Upper lobe of left lung (tissue), 4 donors: ENCODE measurements around the gene METTL4.

Experiments used
- CTCF ChIP-seq, 6 experiments: fragments of 450-650 bp in 4 of 6; fragments of 200-600 bp in 2 of 6; sonication (generic) in 2 of 6; IDR thresholded peaks; one replicate each; pipeline ENCODE4 v1.5.1; 2016 to 2019; ENCODE audit warnings: antibody characterized with exemption in 6 of 6
- EP300 ChIP-seq, 4 donors: sonication (generic); formaldehyde crosslinking; IDR thresholded peaks; one replicate each; pipeline ENCODE4 v1.5.1; 2017; ENCODE audit warnings: antibody characterized with exemption in 4 of 4, control low read depth in 2 of 4

DNA sequence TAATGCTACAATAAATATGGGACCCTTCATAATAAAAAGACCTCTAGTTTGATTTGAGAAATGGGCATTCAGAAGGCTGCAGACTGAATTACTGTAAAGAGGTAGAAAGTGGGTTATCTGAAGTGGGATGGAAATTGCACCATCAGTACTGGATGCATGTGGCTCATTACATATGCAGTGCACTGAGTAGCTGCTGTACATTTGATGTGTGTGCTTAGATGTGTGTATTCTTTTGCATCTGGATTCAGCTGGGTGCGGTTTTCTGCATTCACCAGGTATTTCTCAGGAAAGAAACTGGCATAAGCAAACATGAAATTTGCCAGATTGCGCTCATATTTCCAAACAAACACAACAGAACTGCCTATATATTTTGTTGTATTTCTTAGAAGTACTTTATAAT is 38.3 kb upstream of the METTL4 start:
- TF ChIP-seq CTCF (IDR thresholded peaks at IDR 0.05) (no peak), EP300 (IDR thresholded peaks at IDR 0.05) (no peak)
